HG02943 (cell line): ENCODE measurements around the gene ICAM1.
"Not testable (repeated sequence)": the region's sequence is repeated elsewhere in the genome, so short reads cannot be mapped to it uniquely, and the experiment has no call there.

Experiments
- ATAC-seq: cut with Tn5 transposase; IDR thresholded peaks from one replicate; pipeline ENCODE4 v1.9.1; 2021; ENCODE audit warnings: mild to moderate bottlenecking, low read depth, moderate library complexity; ENCODE audit not compliant: unreplicated experiment

The ICAM1 gene

DNA sequence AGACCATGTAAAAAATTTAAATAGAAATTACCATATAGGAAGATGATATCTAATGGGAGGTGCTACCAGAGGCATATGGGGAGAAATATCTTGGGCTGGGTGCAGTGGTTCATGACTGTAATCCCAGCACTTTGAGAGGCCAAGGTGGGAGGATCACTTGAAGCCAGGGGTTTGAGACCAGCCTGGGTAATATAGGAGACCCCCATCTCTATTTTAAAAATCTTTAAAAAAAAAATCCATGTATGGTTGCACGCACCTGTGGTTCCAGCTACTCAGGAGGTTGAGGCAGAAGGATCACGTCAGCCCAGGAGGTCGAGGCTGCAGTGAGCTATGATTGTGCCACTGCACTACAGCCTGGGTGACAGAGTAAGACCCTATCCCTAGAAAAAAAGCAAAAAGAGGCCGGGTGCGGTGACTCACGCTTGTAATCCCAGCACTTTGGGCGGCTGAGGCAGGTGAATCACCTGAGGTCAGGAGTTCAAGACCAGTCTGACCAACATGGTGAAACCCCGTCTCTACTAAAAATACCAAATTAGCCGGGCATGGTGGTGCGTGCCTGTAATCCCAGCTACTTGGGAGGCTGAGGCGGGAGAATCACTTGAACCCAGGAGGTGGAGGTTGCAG, 29.0 kb upstream of the ICAM1 start:
- not testable (repeated sequence) for ATAC-seq

DNA sequence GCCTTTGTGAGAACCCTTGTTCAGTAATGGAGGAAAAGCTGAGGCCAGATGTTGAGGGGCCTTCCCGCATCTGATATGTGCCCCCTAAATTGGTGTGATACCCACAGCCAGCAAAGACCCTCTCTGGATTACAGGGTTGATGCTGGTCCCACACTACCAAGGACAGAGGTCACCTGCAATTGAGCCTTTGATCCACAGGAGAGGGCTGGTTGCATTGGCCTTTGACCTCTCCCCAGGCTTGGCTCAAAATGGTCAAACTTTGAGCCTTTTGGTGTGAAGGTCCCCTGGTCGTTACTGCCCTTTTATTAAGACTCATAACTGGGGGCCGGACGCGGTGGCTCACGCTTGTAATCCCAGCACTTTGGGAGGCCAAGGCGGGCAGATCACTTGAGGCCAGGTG, 27.3 kb upstream of the ICAM1 start:
- no peak for ATAC-seq

DNA sequence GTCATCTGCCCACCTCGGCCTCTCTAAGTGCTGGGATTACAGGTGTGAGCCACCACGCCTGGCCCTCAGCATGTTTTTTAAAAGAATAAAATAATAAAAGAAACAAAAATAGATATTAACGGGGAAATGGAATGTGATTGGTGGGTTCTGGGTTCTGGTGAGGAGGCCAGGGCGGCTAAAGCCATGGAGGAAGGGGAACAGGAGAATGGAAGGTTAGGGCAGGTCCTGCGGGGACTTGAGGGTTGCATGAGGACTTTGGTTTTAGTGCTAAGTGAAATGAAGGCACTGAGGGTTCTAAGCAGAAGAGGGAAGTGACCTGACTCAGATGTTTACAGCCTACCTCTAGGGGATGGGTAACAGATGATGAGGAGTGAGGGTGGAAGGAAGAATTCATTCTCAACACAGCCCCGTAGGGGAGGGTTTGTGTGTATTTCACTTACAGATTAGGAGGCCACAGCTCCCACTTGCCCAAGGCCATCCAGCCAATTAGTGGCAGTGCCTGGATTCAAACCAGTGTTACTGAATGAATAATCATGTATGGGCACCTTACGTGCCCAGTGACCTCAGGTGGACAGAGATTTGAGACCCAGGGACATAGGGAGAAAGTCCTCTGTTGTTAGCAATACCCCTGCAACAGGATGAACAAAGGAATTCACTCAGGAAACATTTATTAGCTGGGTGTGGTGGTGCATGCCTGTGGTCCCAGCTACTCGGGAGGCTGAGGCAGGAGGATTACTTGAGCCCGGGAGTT, 25.6 kb upstream of the ICAM1 start:
- ATAC-seq: no peak

DNA sequence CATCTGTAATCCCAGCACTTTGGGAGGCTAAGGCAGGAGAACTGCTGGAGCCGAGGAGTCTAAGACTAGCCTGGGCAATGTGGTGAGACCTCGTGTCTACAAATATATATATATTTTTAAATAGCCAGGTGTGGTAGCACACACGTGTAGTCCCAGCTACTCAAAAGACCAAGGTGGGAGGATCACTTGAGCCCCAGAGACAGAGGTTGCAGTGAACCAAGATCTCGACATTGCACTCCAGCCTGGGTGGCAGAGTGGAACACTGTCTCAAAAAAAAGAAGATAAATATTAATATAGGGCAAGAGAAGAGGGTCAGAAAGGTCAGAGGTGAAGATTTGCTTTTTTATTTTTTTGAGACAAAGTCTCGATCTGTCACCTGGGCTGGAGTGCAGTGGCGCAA, 24.4 kb upstream of the ICAM1 start:
- ATAC-seq: no peak

DNA sequence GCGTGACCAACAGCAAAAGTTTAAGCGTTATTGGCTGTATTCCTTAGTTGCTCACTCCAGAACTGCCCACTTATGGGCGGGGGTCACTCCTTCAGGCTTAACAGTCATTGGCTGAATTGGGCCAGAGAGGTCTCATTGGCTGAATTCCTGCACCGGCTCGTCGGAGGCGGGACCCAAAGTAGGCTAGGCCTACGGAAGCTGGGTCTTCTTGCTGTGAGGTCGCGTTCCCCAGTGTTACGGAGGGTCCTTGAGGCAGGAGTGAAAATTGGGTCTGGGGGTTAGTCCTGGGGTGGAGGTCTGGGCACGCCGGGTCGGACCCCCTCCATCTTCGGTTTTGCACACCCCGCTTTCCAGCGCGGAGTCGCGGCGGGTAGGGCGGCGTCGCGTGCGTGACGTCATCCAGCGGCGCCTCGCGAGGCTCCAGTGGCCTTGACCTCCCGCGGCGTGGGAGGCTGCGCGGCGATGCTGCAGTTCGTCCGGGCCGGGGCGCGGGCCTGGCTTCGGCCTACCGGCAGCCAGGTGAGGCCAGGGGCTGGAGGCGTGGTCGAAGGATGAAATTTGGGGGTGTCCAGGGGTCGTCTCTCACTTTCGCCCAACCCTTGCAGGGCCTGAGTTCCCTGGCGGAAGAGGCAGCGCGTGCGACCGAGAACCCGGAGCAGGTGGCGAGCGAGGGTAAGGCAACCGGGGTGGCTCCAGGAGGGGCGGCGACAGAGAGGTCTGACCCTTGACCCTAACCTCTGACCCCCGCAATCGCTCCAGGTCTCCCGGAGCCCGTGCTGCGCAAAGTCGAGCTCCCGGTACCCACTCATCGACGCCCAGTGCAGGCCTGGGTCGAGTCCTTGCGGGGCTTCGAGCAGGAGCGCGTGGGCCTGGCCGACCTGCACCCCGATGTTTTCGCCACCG, 18.9 kb upstream of the ICAM1 start, which contains the start of gene MRPL4:
MRPL4 (plus strand) TSS at position 423 of the 903 bp plus-strand sequence; CDS start at position 463, 40 bp downstream.
- peak; percentile 91 for ATAC-seq

DNA sequence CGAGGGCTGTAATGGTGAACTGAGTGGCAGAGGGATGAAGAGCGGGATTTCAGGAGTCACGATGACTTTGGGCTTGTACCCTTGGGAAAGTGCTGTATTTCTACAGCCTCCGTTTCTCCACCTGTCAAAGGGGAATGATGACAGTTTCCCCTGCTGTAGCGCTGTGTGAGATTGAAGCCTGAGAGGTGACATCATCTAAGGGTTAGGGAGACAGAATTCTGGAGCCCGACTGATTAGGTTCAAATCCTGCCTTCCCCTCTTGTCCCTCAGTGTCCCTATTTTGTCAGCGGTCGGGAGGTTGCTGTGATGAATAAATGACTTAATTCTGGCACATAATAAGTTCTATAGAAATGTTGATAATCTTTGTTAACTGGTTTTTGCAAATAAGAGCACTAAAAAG, 18.2 kb upstream of the ICAM1 start:
- no peak for ATAC-seq

DNA sequence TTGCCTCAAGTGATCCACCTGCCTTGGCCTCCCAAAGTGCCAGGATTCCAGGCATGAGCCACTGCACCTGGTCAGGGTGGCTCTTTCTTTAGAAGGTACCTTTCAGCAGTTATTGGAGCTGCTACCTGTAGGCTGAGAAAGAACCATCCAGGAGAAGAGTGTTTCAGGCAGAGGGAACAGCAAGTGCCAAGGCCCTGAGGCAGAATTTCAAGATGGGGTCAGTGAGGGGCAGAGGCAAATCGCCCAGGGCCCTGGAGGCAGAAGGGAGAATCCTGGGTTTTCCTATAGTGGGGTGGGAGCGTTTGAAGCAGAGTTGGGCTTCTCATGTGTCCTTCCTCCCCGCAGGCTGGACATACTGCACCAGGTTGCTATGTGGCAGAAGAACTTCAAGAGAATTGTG, 16.7 kb upstream of the ICAM1 start:
- no peak for ATAC-seq

DNA sequence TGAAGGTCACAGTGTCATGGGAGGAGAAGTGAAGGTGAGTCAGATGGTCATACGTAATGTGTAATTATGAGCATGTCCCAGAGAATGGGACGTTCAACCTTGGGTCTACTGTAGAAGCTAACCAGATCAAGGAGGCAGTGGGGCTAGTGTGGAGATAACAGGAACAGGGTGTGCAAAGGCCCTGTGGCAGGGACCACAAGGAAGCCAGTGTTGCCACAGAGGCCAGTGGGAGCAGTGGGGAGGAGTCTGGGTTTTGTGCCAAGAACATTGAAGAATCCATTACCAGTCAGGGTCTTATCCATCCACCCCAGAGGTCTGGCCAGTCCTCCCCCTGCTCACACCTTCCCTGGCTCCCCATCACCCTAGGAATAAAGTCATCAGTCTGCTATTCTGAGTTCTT, 15.6 kb upstream of the ICAM1 start:
- ATAC-seq: no peak

DNA sequence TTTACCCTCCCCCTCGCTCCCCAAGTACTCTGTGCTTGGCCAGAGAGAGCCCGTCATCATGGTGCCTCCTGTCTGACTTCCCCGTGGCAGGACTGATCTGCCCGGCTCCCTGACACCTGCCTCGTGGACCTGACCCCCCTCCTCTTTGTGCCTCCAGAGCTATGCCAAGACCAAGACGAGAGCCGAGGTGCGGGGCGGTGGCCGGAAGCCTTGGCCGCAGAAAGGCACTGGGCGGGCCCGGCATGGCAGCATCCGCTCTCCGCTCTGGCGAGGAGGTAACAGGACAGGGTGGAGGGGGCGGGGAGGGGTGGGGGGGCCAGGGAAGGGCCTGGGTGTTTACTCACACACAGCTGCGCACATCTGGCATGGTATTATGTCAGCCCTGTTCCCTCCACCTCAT, 14.4 kb upstream of the ICAM1 start:
- ATAC-seq: no peak

DNA sequence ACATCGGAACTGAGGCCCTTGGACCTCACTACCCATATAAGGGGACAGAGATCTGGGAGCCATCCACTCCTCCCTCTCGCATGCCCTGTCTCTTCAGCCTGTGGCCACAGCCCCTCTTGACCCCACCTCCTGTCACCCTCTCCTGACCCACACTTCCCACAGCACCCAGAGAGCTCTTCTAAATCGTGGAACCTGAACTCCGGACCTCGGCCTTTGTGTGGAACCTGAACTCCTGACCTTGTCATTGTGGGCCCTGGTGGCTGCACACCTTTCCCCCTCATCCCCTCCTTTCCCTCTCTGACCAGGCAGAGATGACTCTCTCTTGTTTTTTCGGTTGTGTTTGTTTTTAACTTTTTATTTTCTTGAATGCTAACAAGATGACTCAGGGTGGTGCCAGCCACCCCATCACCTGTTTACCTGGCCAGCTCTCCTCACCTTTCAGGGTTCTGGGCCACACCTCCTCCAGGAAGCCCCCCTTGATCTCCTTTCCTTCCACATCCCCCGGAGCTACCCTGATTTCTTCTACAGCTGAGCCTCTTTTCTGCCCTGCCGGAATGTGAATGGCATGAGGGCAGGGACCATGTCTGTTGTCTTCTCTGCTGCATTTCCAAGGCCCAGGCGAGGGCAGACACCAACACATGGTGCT, 13.8 kb upstream of the ICAM1 start:
- ATAC-seq: no peak

DNA sequence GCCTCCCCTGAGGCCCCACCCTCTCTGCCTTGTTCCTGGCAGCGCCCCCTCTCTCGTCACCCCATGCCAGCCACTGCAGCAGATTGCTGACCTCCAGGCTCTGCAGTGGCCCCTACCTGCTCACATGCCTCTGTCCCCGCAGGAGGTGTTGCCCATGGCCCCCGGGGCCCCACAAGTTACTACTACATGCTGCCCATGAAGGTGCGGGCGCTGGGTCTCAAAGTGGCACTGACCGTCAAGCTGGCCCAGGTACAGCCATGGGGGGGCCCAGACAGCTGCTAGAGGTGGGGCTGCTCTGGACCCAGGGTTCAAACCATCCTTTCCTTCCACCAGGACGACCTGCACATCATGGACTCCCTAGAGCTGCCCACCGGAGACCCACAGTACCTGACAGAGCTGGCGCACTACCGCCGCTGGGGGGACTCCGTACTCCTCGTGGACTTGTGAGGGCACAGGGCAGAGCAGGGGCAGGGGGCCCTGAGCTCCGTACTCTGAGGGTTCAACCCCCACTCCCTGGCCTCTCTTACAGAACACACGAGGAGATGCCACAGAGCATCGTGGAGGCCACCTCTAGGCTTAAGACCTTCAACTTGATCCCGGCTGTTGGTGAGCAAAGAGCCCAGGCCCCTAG, 12.7 kb upstream of the ICAM1 start:
- no peak for ATAC-seq

DNA sequence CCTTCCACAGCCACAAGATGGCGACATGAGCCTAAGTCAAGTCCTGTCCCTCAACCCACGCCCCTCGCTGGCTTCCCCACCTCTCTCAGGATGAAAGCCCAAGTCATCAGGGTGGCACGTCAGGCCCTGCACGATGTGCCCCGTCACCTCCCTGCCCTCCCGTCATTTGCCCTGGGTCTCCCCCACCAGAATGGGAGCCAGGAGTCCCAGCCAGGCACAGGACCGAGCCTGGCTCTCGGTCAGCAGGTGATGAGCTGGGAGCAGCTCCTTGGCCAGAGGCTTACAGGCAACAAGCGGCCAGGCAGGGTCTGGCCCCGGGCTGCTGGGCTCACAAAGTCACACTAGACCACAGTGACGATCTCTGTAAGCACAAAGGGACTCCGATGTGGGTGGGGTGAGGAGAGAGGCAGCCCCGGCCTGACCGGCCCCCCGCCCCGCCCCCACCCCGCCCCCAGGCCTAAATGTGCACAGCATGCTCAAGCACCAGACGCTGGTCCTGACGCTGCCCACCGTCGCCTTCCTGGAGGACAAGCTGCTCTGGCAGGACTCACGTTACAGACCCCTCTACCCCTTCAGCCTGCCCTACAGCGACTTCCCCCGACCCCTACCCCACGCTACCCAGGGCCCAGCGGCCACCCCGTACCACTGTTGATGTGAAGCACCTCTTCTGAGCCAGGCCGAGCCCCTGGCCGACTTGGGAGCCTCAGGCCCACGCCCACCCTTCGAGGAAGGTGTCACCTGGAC, 11.6 kb upstream of the ICAM1 start:
- ATAC-seq: no peak

DNA sequence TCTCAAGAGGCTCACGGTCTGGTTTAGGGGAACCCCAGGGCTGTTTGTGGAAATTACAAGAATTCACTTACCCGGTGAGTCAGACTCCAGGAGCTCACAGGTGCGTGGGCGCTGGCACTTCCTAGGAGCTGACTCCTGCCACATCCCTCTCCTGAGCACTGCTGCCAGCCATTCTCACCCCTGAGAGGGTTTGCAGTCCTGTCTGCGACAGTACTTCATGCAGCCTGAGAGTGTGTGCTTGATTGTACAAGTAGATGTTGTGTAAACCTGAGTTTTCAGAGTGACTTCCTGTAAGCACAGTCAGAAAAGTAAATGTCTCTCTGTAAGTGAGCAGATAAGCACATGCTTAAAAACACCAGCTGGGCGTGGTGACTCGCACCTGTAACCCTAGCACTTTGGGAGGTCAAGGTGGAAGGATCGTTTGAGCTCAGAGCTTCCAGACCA, 10.8 kb upstream of the ICAM1 start:
- ATAC-seq: no peak

DNA sequence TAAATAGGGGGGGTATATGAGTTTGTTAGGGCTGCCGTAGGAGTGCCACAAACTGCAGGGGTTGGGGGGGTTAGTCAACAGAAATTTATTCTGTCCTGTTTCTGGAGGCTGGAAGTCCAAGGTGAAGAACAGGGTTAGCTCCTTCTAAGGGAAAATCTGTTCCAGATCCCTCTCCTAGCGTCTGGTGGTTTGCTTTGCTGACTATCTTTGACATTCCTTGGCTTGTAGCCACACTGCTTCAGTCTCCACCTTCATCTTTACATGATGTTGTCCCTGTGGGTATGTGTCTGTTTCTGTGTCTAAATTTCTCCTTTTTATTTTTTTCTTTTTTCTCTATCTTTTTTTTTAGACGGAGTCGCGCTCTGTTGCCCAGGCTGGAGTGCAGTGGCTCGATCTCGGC, 8.1 kb upstream of the ICAM1 start:
- ATAC-seq: no peak

DNA sequence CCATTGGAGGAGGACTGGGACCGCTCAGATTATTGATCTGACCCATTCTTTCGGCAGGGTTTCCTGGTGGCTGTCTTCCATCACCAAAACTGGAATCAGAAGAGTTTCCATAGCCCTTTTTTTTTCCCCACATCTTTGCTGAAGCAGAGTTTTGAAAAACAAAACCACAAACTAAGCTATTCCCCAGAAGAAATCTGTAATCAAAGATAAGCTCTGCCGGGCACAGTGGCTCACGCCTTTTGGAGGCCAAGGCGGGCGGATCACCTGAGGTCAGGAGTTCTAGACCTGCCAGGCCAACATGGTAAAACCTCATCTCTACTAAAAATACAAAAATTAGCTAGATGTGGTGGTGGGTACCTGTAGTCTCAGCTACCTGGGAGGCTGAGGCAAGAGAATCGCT, 4.2 kb upstream of the ICAM1 start:
- no peak for ATAC-seq

DNA sequence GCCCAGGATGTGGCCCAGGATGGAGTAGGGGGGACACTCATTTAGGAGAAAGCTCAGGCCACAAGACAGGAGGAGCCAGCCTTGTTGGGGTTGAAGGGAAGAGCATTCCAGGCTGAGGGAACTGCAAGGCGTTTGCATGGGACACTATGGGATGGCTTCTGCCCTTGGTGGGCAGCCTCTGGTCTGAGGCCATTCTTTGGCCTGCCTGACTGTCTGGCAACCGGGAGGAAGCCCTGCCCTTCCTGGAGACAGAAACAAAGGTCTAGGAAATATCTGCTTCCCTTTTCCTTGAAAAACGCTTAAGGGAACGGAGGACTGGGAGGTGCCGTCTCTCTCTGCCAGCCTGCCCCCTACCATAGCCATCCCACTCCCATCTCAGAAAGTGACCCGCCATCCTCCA, 2.8 kb upstream of the ICAM1 start:
- no peak for ATAC-seq

DNA sequence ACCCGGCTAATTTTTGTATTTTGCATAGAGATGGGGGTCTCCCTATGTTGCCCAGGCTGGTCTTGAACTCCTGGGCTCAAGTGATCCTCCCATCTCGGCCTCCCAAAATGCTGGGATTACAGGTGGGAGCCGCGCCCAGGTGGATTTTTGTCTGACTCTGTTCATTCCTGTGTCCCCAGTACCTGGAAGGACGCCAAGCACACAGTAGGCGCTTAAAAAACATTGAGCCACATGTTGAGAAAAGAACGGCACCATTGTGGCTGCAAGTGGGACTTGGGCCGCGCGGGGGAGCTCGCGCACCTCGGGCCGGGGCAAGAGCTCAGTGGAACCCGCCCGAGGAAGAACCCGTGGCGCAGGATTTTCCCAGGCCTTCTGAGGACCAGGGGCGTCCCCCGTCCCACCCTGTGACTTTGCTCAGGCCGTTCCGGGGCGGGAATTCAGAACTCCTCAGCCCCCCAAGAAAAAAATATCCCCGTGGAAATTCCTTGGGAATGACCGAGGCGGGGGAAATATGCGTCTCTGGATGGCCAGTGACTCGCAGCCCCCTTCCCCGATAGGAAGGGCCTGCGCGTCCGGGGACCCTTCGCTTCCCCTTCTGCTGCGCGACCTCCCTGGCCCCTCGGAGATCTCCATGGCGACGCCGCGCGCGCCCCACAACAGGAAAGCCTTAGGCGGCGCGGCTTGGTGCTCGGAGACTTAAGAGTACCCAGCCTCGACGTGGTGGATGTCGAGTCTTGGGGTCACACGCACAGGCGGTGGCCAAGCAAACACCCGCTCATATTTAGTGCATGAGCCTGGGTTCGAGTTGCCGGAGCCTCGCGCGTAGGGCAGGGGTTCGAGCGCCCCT, 1.4 kb upstream of the ICAM1 start:
- ATAC-seq: no peak

DNA sequence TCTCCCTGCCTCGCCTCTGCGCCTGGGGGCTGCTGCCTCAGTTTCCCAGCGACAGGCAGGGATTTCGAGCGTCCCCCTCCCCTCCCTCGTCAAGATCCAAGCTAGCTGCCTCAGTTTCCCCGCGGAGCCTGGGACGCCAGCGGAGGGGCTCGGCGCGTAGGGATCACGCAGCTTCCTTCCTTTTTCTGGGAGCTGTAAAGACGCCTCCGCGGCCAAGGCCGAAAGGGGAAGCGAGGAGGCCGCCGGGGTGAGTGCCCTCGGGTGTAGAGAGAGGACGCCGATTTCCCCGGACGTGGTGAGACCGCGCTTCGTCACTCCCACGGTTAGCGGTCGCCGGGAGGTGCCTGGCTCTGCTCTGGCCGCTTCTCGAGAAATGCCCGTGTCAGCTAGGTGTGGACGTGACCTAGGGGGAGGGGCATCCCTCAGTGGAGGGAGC, 722 bp upstream of the ICAM1 start:
- no peak for ATAC-seq
